Muscle layer of duodenum (tissue), 2 donors: ENCODE measurements around the gene DNASE1.

Experiments
- H3K27ac ChIP-seq: one replicate; pipeline ENCODE4 v1.7.0; 2013; ENCODE audit warnings: mild to moderate bottlenecking, low read length
- H3K27me3 ChIP-seq: one replicate; pipeline ENCODE4 v1.7.0; 2013; ENCODE audit warnings: low read depth, mild to moderate bottlenecking, control low read depth, low read length
- H3K36me3 ChIP-seq, 2 donors: one replicate each; pipeline ENCODE4 v1.7.0; 2013; ENCODE audit warnings: low read length in 2 of 2, control low read depth in 1 of 2, mild to moderate bottlenecking in 1 of 2; ENCODE audit not compliant: insufficient read depth in 2 of 2, control insufficient read depth in 1 of 2
- H3K4me1 ChIP-seq, 2 donors: one replicate each; pipeline ENCODE4 v1.7.0; 2013; ENCODE audit warnings: low read length in 2 of 2, mild to moderate bottlenecking in 2 of 2, control low read depth in 1 of 2, moderate library complexity in 1 of 2; ENCODE audit not compliant: insufficient read depth in 2 of 2, control insufficient read depth in 1 of 2
- H3K4me3 ChIP-seq, 2 donors: one replicate each; pipeline ENCODE4 v1.7.0; 2013; ENCODE audit warnings: low read length in 2 of 2, low read depth in 1 of 2, mild to moderate bottlenecking in 1 of 2
- H3K9me3 ChIP-seq, 2 donors: one replicate each; pipeline ENCODE4 v1.7.0; 2013; ENCODE audit warnings: low read length in 2 of 2, control low read depth in 1 of 2, mild to moderate bottlenecking in 1 of 2; ENCODE audit not compliant: control insufficient read depth in 1 of 2
- donor health status: healthy.

DNASE1 gene

GRCh38 chr16:3690470-3690928 is 36.0 kb downstream of the DNASE1 start:
- Histone ChIP-seq H3K4me3 (peak overlapping the region; percentile 35 to 61), H3K27me3 (no peaks in the 10 kb centered on the region), H3K4me1 (peaks cover 6 to 14% of the 10 kb centered on the region in 2 donors), H3K36me3 (peaks cover 12 to 32% of the 10 kb centered on the region in 2 donors), H3K9me3 (no peaks in the 10 kb centered on the region), H3K27ac (peak overlapping the region; percentile 19)

GRCh38 chr16:3690980-3691720 is 36.7 kb downstream of the DNASE1 start:
- no peaks in the 10 kb centered on the region for H3K9me3 ChIP-seq
- peak overlapping the region; percentile 35 to 61 for H3K4me3 ChIP-seq
- H3K27me3 ChIP-seq, result no peaks in the 10 kb centered on the region
- H3K36me3 ChIP-seq, result peaks cover 7 to 27% of the 10 kb centered on the region in 2 donors
- H3K27ac ChIP-seq, result peak overlapping the region; percentile 19
- H3K4me1 ChIP-seq, result peaks cover 6 to 14% of the 10 kb centered on the region in 2 donors

- H3K4me1 ChIP-seq, result peaks cover 6 to 14% of the 10 kb centered on the region in 2 donors
- H3K9me3 ChIP-seq, result no peaks in the 10 kb centered on the region
- H3K36me3 ChIP-seq, result peaks cover 7 to 21% of the 10 kb centered on the region in 2 donors
- no peaks in the 10 kb centered on the region for H3K27me3 ChIP-seq
- no peak overlapping the region for H3K4me3 ChIP-seq
- no peak overlapping the region for H3K27ac ChIP-seq
Observed at GRCh38 chr16:3691761-3692160, 37.3 kb downstream of the DNASE1 start.

- no peak overlapping the region for H3K4me3 ChIP-seq
- H3K4me1 ChIP-seq, result peaks cover 6 to 14% of the 10 kb centered on the region in 2 donors
- no peaks in the 10 kb centered on the region for H3K9me3 ChIP-seq
- no peaks in the 10 kb centered on the region for H3K36me3 ChIP-seq
- H3K27ac ChIP-seq, result no peak overlapping the region
- no peaks in the 10 kb centered on the region for H3K27me3 ChIP-seq
Observed at GRCh38 chr16:3694051-3694450, 39.6 kb downstream of the DNASE1 start.

- peaks cover 3 to 4% of the 10 kb centered on the region in 2 donors for H3K4me1 ChIP-seq
- H3K36me3 ChIP-seq, result no peaks in the 10 kb centered on the region
- H3K9me3 ChIP-seq, result no peaks in the 10 kb centered on the region
- H3K27ac ChIP-seq, result no peak overlapping the region
- no peaks in the 10 kb centered on the region for H3K27me3 ChIP-seq
- peak overlapping the region in 1 of 2 donors; percentile 21 for H3K4me3 ChIP-seq
Observed at GRCh38 chr16:3695610-3696369, 41.3 kb downstream of the DNASE1 start.

GRCh38 chr16:3696425-3697218 is 42.1 kb downstream of the DNASE1 start:
- no peaks in the 10 kb centered on the region for H3K36me3 ChIP-seq
- no peaks in the 10 kb centered on the region for H3K9me3 ChIP-seq
- H3K4me3 ChIP-seq, result peak overlapping the region in 1 of 2 donors; percentile 21
- H3K27me3 ChIP-seq, result no peaks in the 10 kb centered on the region
- no peaks in the 10 kb centered on the region for H3K4me1 ChIP-seq
- H3K27ac ChIP-seq, result no peak overlapping the region

GRCh38 chr16:3698941-3699340 is 44.5 kb downstream of the DNASE1 start:
- H3K4me3 ChIP-seq, result no peak overlapping the region
- H3K9me3 ChIP-seq, result no peaks in the 10 kb centered on the region
- H3K27me3 ChIP-seq, result no peaks in the 10 kb centered on the region
- H3K36me3 ChIP-seq, result no peaks in the 10 kb centered on the region
- no peaks in the 10 kb centered on the region for H3K4me1 ChIP-seq
- no peak overlapping the region for H3K27ac ChIP-seq

GRCh38 chr16:3701531-3701930 is 47.0 kb downstream of the DNASE1 start:
- H3K4me3 ChIP-seq, result no peak overlapping the region
- H3K27ac ChIP-seq, result no peak overlapping the region
- no peaks in the 10 kb centered on the region for H3K4me1 ChIP-seq
- H3K36me3 ChIP-seq, result no peaks in the 10 kb centered on the region
- H3K27me3 ChIP-seq, result no peaks in the 10 kb centered on the region
- H3K9me3 ChIP-seq, result no peaks in the 10 kb centered on the region

GRCh38 chr16:3702082-3702481 is 47.6 kb downstream of the DNASE1 start:
- Histone ChIP-seq H3K4me3 (no peak overlapping the region), H3K27ac (no peak overlapping the region), H3K36me3 (no peaks in the 10 kb centered on the region), H3K4me1 (no peaks in the 10 kb centered on the region), H3K27me3 (no peaks in the 10 kb centered on the region), H3K9me3 (no peaks in the 10 kb centered on the region)

GRCh38 chr16:3706253-3707012 is 51.9 kb downstream of the DNASE1 start:
- H3K36me3 ChIP-seq, result no peaks in the 10 kb centered on the region
- no peak overlapping the region for H3K4me3 ChIP-seq
- no peaks in the 10 kb centered on the region for H3K4me1 ChIP-seq
- no peak overlapping the region for H3K27ac ChIP-seq
- no peaks in the 10 kb centered on the region for H3K27me3 ChIP-seq
- no peaks in the 10 kb centered on the region for H3K9me3 ChIP-seq
